DND-41 (cell line): ENCODE data around the gene KRT6C.

Experiments used
- CTCF ChIP-seq: IDR thresholded peaks from 2 replicates; pipeline ENCODE4 v1.5.1; 2012; ENCODE audit warnings: borderline replicate concordance, low read length, moderate library complexity, mild to moderate bottlenecking; ENCODE audit not compliant: poor library complexity, severe bottlenecking; ENCODE audit errors: extremely low read depth
- EZH2 ChIP-seq: IDR thresholded peaks from 3 replicates; pipeline ENCODE4 v1.6.1; 2012; ENCODE audit warnings: borderline replicate concordance, low read depth, mild to moderate bottlenecking, moderate library complexity, low read length, inconsistent platforms; ENCODE audit not compliant: severe bottlenecking

GRCh38 chr12:52442600-52443061 lies 31.0 kb downstream of the KRT6C start:
- TF ChIP-seq CTCF (no peak), EZH2 (no peak)
